ENCODE results near the gene BAIAP2L2.

DNA sequence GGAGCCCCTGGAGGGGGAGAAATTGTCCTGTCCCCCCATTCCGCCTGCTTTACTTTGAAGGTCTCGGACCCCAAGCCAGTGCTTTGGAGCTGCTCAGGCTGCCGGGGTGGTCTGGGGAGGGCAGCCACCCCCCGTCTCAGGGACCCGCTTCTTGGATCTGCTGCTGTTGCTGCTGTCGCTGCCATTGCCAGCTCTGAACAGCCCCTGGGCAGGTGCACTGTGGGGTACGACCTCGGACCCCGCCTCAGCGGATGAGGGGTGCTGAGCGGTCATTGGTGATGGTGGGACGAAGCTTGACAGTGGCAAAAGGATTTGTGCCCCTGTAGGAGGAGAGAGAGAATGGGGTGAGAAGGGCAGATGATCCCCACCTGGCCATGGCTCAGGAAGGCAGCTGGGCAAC, 25.4 kb downstream of the BAIAP2L2 start:
- TF ChIP-seq POLR2AphosphoS5 (IDR thresholded peaks at IDR 0.05; ENCODE audit: low read depth, low read length): no peak
- no peak for TF ChIP-seq SIN3A (IDR thresholded peaks at IDR 0.05; ENCODE audit: borderline replicate concordance, insufficient read depth, low read length)
- TF ChIP-seq, protein P1, sequence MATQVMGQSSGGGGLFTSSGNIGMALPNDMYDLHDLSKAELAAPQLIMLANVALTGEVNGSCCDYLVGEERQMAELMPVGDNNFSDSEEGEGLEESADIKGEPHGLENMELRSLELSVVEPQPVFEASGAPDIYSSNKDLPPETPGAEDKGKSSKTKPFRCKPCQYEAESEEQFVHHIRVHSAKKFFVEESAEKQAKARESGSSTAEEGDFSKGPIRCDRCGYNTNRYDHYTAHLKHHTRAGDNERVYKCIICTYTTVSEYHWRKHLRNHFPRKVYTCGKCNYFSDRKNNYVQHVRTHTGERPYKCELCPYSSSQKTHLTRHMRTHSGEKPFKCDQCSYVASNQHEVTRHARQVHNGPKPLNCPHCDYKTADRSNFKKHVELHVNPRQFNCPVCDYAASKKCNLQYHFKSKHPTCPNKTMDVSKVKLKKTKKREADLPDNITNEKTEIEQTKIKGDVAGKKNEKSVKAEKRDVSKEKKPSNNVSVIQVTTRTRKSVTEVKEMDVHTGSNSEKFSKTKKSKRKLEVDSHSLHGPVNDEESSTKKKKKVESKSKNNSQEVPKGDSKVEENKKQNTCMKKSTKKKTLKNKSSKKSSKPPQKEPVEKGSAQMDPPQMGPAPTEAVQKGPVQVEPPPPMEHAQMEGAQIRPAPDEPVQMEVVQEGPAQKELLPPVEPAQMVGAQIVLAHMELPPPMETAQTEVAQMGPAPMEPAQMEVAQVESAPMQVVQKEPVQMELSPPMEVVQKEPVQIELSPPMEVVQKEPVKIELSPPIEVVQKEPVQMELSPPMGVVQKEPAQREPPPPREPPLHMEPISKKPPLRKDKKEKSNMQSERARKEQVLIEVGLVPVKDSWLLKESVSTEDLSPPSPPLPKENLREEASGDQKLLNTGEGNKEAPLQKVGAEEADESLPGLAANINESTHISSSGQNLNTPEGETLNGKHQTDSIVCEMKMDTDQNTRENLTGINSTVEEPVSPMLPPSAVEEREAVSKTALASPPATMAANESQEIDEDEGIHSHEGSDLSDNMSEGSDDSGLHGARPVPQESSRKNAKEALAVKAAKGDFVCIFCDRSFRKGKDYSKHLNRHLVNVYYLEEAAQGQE (IDR thresholded peaks at IDR 0.05; ENCODE audit: insufficient read depth in 1 of 2, low read depth in 2 of 2, low read length in 2 of 2): no peak
- TF ChIP-seq TAF1 (IDR thresholded peaks at IDR 0.05; ENCODE audit: borderline replicate concordance, insufficient read depth, low read length): no peak

Data from PFSK-1 (cell line).